HG03342 (cell line): ENCODE measurements around the gene CXCL10.
"Not testable (repeated sequence)": the region's sequence is repeated elsewhere in the genome, so short reads cannot be mapped to it uniquely, and the experiment has no call there.

ENCODE experiments used
- ATAC-seq: cut with Tn5 transposase; IDR thresholded peaks from one replicate; pipeline ENCODE4 v1.9.1; 2021; ENCODE audit warnings: mild to moderate bottlenecking, moderate library complexity; ENCODE audit not compliant: unreplicated experiment

Gene CXCL10

DNA sequence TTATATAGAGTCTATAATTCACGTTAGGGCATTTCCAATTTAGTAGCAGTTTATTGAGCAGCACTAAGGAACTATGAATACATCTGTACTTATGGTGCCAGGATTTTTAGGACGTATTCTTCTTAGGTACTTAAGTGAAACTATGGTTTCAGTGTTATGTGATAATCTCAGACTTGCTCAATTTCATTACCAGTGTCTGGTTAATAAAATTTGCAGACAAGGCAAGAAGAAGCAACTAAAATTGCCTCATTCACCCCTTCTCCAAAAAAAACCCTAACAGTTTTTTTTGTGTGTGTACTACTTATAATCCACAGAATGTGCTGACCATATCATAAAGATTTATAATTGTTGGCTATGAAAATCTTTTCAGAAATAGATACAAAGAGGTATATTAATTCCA, 6.0 kb upstream of the CXCL10 start:
- ATAC-seq, result no peak

DNA sequence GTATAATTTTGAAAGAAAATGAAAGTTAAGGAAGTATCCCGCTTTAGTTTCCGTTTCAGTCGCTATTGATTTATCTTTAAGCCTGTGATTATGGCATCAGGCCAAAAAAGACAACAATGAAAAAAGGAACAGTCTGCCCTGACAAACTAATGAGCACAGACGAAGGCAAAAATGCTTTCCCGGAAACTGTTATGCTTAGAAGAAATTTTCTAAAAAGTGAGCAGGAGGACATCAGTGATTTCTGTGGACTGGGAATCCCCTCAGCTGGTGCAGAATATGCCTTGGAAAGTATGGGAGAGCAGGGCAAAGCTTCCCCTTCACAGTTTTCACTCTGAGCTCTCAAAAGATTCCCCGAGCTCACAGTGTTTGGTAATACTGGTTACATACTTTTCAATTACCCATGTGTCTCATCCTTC, 5.1 kb upstream of the CXCL10 start:
- no peak for ATAC-seq

DNA sequence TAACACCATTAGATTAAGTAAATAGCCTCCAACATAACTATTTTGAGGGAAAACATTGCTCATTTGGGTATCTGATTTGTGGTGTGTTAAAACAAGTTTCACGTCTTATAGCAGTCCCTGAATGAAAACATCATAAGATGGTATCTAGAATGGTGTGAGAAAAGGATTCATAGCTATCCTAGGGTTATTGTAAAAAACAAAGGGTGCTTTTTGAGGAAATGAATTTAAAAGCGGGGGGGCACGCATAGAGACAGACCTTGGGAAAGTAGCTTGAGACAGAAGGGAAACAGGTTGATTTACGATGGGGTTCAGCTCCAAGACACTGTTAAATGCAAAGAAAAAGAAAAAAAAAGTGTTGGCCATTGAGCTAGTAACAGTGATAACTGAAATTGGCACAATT, 768 bp upstream of the CXCL10 start:
- no peak for ATAC-seq

DNA sequence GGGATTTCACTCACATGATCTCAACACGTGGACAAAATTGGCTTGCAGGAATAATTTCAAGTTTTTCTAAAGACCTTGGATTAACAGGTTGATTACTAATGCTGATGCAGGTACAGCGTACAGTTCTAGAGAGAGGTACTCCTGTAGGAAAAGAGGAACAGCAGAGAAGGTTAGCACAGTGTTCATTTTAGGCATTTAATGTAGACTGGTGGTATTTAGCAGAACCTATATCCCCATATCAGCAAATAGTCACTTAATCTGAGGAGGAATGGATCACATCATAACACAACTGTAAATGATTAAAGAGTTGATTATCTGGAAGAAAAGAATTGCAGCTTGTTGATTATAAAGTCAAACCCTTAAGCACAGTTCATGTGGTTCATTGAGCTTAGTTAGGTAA, 620 bp downstream of the CXCL10 start:
- ATAC-seq, result no peak

DNA sequence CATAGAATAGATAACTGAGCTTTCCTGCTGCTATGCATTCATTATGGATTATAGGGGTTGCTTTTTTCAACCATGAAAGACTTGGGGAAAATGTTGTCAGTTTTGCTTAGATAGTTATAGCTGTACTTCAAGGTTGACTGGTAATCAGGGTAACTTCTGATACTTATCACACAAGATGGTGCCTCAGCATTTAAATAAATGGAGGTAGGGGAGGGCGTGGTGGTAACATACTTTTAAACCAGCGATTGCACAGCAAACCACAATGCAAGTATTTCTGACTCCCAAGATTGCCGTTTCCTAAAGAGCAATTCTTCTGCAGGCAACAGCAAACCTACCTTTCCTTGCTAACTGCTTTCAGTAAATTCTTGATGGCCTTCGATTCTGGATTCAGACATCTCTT, 1.3 kb downstream of the CXCL10 start:
- no peak for ATAC-seq

DNA sequence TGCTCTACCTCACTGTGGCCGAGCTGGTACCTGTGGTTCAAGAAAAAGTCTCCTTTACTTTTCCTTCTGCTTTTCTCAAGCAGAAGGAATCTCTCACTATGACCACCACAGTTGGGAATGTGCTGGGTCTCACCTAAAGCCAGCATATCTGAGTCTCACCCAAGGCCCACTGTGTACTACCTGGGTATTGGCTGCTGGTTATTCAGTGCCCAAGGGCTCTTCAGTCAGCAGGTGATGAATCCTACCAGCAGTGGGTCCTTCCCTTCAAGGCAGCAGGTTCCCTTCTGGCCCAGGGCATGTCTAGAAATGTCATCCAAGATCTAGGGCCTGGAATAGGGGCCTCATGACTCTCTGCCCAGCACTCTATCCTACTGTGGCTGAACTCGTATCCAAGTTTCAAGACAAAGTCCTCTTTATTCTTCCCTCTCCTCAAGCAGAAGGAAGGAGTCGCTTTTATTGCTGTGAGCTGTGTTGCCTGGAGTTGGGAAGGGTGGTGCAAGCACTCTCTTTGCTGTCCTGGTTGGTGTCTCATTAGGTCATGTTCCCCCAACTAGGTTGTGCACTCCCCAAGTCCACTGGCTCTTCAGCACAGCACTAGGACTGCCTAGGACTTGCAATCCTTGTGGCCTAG, 6.1 kb downstream of the CXCL10 start:
- no peak for ATAC-seq

DNA sequence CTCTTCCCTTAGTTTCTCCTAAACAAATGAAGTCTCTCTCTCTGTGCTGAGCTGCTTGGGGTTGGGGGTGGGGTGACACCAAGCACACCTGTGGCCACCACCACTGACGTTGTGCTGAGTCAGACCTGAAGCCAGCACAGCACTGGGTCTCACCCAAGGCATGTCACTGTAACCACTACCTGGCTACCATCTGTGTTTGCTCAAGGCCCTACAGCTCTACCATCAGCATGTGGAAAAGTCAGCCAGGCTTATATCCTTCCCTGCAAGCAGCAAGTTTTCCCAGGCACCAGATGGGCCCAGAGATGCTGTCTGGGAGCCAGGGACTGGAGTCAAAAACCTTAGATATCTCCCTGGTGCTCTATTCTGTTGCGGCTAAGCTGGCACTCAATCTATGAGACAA, 6.9 kb downstream of the CXCL10 start:
- ATAC-seq, result peak; percentile 56

DNA sequence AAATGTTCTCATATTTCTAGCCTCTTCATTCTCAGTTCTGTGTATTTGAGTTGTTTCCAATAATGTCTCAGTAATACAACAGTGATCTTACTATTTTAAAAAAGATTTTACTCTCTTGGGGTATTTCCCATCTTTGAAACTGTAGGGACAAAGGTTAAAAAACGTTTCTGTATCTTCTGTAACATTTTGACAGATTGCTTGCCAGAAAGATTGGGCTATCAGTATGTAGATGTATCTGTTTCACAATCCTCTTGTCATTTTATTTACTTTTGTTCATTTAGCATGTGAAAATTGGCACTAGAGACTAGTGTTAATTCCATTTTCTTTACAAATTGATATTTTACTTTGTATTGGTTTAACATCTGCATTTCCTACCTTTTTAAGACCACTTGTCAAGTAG, 9.8 kb downstream of the CXCL10 start:
- ATAC-seq, result no peak

DNA sequence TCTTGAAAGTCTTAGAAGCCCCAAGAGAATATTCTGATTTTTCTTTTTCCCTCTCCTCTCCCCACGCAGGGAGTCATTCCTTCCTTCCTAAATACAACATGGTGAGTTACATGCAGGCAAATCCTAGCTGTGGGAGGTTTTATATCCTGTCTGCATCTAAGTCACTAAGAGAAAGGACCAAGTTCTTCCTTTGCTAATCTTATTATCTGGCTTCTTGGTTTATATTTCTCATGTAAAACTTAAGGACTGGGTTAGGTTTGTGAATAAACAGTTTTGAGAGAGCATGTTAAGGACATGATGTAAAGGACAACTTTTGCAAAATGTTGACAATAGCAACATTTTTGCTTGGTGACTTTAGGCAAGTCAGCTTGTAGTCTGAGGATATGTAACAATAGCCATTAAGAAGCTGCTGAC, 10.9 kb downstream of the CXCL10 start:
- ATAC-seq, result no peak

DNA sequence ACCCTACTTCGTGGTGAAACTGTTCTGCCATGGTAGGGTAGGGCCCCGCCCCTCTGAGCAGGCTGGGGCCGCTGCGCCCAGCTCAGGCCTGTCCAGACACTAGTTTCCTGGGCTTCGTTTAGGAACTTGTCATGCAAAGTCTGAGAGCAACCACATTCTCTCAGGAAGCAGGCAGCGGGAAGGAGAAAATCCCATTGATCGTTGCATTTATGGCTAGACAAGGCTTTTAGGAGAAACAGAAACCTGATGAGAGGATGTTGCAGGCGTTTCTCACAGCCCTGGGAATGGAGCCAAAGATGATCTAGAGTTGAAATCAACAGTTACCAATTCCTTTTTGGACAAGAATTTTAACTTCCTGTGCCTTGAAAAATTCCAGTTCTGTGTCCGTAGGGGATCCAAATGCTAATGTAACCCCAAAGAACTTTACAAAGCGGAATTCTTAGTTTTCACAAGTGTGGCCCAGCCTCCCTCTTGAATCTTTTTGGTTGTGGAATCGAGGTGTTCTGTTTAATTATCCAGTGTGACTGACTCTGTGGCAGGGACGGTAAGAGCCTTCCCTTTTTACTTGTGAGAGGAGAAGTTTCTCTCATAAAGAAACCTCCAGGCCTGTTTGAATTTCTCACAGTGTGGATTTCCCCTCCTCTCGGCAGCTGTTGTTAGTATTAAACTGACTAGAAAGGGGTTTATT, 11.5 kb downstream of the CXCL10 start:
- peak; percentile 70 for ATAC-seq

DNA sequence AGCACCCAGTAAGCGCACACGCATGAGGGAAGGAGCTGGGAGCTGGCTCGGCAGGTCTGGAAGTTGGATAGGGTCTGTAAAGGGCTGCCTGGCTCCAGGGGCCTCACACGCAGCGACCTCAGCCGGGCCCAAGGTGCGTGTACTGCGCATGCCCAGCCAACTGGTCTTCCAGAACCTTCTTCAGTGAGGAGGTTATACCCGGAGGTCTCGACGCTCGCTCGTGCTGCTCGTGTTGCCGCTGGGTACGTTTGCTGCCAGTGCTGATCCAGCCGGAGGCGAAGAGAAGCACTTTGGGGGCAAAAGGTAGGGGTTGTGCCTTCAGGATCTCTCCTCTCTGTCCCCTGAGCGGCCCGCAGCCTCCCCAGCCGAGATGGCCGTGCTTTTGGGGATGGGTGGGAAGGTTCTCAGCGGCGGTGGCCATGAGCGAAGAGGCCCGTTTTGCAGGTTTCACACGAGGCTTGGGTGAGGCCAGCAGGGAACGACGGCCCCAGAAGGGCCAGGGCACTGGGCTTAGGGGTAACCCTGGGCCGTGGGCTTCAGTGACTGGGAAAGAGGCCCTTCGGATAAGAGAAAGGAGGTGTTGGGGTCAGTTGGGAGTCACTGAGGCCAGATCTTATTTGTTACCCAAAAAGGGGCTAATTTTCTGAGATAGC, 12.2 kb downstream of the CXCL10 start:
- ATAC-seq, result no peak

DNA sequence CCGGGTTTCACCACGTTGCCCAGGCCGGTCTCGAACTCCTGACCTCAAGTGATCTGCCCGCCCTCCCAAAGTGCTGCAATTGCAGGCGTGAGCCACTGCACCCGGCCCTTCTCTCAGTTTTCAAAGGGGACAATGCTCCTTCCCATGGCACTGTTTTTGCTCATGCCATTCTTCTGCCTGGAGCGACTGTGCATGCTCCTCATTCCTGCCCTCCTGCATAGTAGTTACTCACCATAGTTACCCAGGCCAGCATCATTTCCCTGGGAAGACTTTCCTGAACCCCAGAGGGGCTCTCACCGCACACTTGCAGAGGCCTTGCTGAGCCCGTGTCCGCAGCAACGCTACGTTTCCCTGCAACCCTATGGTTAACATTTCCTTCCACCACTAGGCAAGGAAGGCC, 12.7 kb downstream of the CXCL10 start:
- no peak for ATAC-seq

DNA sequence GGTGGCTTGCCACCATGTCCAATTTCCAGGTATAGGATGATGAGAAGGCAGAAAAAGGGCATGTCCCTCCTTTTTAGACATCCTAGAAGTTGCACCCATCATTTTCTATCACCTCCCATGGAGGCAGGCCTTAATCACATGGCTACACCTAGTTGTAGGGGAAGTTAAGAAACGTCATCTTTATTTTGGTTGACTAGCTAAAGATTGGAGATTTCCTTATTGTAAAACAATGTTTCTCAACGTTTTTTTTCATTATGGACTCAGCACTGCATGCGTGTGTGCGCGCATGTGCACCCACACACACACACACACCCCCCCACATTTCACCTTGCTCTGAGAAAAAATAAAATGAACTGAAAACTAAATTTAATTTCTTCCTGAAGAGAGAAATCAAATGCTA, 14.0 kb downstream of the CXCL10 start:
- ATAC-seq, result no peak

DNA sequence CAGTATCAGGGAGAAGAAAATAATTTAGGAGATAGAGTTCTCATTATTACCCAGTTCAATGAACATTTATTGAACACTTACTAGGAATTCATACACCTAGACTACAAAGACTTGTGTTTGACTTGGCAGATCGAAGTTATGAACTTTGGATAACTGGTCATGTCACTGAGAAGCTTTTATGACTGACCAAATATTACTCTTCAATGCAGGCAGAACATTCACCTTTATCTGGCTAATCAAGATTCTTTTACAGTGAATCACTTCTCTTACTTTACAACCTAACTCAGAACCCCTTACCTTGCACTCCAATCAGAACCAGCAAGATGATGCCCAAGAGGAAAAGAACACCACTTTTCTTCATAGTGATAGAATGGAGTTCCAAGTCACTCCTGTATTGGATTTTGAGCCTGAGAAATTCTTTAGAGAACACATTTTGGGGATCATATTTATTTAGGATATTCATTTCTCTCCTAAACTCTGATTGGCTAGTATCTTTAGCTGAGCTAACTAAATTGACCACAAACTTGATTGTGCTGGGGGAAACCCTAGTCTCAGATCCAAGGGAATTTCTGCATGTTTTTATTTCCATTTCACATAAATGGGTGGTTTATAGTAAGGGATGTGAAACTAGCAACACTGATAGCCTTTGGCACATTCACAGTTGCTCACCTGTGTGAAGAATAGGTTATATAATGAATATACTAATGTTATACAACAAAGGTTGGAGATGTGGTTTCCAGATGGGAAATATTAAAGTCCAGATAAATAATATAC, 16.0 kb downstream of the CXCL10 start, which contains the start of gene CXCL9:
Gene CXCL9, minus strand, starts transcription at position 421 of the 774 bp plus-strand sequence. Its CDS starts 60 bp downstream, at position 361.
- no peak for ATAC-seq

DNA sequence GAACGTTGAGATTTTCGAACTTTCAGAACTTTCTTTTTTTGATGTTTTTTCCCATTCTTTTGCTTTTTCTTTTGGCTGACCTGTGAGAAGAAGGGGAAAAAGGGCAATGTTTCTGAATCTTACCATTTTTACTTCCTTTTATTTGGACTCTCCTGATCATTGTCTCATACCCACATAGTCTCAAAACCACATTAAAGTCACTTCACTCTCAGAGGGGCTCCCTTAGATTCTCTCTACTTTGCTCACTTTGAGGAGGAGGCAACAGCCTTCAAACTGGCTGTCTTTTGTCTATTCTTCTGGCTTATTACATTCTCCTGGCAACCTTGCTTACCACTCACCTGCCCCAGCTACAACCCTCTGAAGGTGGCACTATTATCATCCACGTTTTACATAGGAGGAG, 19.7 kb downstream of the CXCL10 start:
- ATAC-seq, result no peak

DNA sequence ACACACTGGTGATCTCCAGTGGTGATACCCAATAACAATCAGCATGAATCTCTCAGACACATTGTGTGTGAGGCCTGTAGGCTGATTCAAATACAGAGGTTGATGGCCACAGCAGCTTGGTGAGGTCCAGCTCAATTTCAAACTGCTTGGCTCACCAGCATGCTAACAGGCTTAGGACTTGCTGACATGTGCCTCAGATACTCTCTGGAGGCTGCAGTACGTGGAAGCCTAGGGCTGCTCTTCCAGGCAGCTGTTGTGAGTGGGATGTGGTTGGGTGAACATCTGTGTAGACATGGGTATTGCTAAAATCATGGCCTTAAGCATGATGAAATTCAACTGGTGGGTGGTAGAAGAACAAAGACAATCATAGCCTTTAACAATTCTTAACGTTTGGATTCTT, 20.3 kb downstream of the CXCL10 start:
- no peak for ATAC-seq

DNA sequence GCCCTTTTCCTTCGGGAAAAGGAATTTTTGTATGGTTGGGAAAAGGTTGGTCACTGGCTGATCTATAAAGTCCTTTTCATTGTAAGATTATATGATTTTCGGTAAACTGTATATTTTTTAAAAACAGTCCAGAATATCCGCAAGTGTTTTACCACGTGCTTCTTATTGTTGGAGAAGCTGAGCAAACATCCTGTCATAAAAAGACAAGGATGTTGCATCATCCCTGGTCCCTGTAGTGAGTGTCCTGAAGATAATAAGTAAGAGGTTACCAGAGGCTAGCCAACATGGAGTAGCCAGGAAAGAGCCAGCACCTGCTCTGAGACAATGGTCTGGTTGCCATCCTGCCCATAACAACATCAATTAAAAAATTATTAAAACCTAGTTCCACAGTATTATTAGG, 21.1 kb downstream of the CXCL10 start:
- ATAC-seq, result no peak

DNA sequence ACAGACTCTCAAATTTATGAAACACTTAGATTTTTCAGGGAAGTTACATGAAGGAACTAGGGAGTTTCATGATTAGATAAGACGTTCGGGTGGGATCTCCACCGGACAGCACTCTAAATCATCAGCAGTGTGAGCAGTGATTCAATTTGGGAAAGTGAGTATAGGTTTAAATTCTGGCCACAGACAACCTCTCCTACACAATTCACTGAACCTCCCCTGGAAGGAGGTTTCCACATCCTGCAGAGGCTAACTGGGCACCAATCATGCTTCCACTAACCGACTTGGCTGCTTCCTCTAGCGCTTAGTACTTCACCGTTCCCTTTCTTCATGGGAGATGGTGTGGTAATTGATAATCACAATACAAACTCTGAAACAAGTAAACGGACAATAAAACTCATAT, 21.6 kb downstream of the CXCL10 start:
- no peak for ATAC-seq

DNA sequence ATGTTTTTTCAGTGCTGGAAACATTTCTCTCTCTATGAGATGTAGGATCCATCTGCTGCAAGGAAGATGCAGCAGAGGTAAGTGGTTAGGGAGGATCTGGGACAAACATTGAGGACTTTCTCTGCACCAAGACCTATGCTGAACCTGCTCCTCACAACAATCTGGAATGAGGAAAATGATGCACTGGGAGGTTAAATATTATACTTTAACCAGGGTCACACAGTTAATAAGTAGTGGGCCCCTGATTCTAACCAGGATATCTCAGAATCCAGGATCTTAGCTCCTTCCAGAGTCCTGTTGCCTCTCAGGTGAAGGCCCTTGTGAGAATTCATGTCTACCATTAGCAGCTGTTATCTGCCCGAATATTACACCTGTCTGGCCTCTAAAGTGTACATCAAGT, 23.0 kb downstream of the CXCL10 start:
- ATAC-seq, result no peak

DNA sequence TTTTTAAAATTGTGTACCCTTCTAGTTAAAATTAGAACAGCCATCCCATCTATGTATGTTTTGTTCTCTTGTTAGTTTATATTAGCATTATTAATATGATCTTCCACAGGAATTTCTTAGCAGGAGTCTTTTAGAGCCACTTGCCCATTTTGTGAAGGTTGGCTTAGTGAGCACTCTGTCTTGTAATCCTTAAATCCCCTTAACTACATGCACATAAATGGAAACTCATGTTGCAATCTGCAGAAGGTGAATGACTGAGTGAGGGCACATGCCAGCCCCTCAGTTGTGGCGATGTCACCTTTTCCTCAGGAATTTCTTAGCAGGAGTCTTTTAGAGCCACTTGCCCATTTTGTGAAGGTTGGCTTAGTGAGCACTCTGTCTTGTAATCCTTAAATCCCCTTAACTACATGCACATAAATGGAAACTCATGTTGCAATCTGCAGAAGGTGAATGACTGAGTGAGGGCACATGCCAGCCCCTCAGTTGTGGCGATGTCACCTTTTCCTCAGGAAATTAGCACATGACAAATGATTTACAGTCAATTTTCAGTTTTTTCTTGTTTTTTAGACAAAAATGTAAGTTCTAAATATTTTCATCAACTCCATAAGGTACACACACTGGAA, 24.7 kb downstream of the CXCL10 start:
- ATAC-seq, result not testable (repeated sequence)

DNA sequence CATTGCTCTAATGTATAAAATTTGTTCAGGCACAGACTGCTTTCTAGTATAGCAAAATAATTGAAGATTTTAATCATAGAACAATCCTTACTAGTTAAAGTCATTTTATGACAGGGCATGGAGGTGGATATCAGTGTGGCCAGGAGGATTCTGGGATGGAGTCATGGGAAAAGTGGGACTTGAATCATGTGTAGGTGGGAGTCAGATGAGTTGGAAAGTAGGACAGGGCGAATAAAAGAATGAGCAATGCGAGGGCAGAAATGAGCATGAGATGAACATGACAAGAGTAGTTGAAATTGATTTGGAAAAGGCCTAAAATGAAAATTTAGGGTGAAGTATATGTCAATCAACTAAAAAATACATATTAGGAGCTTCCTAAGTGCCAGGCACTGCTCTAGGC, 25.4 kb downstream of the CXCL10 start:
- ATAC-seq, result no peak
